Stimulated activated CD8-positive, alpha-beta memory T cell treated with anti-CD3 and anti-CD28 coated beads, Interleukin-2, amount 100 ng/mL, for 1 hour (primary cell): ENCODE data around the gene OXT.
"Not testable (repeated sequence)": the region's sequence is repeated elsewhere in the genome, so short reads cannot be mapped to it uniquely, and the experiment has no call there.

Source experiments
- DNase-seq, 2 donors: peaks; one replicate each; pipeline ENCODE4 v3.0.0-alpha.2; 2020; ENCODE audit warnings: low read depth in 2 of 2

OXT gene

GRCh38 chr20:3109350-3110302 is 38.2 kb downstream of the OXT start:
- no peak for DNase-seq

GRCh38 chr20:3111507-3111906 is 40.1 kb downstream of the OXT start:
- DNase-seq: no peak

DNA sequence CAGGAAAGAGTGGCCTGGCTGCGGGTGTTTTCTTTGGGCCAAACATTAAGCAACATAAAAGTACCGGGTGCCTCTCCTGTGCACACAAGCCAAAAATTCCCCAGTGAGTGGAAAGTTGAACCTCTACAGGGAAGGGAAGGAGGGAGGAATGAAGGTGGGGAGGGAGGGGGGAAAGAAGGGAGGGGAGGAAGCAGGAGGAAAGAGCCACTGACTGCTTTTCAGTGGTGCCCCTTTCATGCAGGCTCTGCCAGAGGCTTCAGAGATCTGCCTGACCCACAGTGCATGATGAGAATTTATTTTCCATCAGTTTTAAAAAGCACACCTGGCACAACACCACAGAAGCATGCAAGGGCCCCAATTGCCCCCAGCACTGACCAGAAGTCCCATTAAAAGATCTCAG is 40.6 kb downstream of the OXT start:
- DNase-seq: no peak

- no peak for DNase-seq
Measured at GRCh38 chr20:3115190-3116107, 44.0 kb downstream of the OXT start.

DNA sequence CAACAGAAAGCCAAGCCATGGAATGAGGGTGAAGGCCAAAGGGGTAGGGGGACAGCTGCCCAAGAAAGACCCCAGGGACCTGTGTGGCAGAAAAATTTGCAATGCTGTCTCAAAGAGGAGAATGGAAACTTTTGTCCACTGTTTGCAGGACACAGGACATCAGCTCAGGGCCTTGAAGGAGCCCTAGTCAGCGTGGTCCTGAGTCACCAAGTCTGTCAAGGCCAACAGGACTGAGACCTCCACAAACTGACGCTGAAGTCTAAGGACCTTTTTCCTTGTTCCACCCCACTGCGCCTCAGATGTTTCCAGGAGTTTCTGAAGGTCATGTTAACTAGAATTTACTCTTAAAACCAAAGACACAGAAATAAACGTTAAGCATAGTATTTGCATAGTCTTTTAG is 44.9 kb downstream of the OXT start:
- no peak for DNase-seq

DNA sequence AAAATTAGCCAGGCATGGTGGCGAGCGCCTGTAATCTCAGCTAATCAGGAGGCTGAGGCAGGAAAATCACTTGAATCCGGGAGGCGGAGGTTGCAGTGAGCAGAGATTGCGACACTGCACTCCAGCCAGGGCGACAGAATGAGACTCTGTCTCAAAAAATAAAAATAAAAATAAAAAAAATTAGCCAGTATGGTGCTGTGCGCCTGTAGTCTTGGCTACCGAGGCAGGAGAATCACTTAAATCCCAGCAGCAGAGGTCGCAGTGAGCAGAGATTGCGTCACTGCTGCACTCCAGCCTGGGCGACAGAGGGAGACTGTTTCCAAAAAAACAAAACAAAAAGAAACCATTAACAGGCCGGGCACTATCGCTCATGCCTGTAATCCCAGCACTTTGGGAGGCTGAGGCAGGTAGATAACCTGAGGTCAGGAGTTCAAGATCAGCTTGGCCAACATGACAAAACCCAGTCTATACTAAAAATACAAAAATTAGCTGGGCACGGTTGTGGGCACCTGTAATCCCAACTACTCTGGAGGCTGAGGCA is 46.5 kb downstream of the OXT start:
- DNase-seq: not testable (repeated sequence)

- no peak for DNase-seq
Measured at GRCh38 chr20:3119044-3119443, 47.6 kb downstream of the OXT start.

DNA sequence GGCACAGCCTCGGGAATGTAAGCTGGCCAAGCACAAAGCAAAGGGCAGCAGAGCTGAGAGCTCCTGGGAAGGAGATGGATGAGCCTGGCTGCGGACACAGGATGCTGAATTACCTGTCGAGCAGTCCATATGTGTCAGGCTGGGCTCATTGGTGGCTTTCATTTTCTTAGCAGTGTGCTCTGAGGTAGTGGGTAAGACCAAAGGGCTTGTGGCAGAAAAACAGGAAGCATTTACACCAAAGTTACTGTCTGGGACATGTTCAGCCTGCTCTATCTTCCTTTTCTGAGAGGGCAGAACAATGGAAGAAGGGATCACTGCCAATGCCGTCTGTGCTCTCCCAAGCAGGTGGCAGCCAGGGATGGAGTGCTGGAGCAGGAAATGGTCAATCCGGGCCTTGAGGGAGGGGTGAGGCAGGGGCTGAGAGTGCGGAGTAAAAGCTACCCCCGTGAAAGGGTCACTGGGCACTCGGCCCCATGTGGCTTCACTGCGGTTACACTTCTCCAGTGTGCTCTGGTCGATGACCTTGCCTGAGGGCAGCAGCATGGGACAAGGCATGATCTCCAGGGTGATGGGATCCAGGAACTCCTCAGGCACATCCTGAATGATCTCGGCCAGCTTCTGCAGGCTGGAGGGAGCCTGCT is 50.0 kb downstream of the OXT start:
- DNase-seq: no peak
